Measurements from ENCODE around the gene RAF1.
"Not testable (repeated sequence)": the region's sequence is repeated elsewhere in the genome, so short reads cannot be mapped to it uniquely, and the experiment has no call there.

Gene RAF1

GRCh38 chr3:12675115-12675810 lies 11.3 kb upstream of the RAF1 start:
- no peak for DNase-seq (ENCODE audit: low read depth)

- not testable (repeated sequence) for DNase-seq (ENCODE audit: low read depth)
Measured at GRCh38 chr3:12673956-12674736, 10.2 kb upstream of the RAF1 start.

GRCh38 chr3:12671120-12671450 lies 7.2 kb upstream of the RAF1 start:
- no peak for DNase-seq (ENCODE audit: low read depth)

- no peak for DNase-seq (ENCODE audit: low read depth)
Measured at GRCh38 chr3:12670365-12671119, 6.6 kb upstream of the RAF1 start.

- peak; percentile 1 for DNase-seq (ENCODE audit: low read depth)
Measured at GRCh38 chr3:12663401-12663935, 449 bp downstream of the RAF1 start.

GRCh38 chr3:12662593-12663400 lies 1.1 kb downstream of the RAF1 start:
- DNase-seq (ENCODE audit: low read depth): peak; percentile 16

GRCh38 chr3:12661926-12662592 lies 1.9 kb downstream of the RAF1 start:
- DNase-seq (ENCODE audit: low read depth): no peak

GRCh38 chr3:12661375-12661774 lies 2.5 kb downstream of the RAF1 start:
- not testable (repeated sequence) for DNase-seq (ENCODE audit: low read depth)

- no peak for DNase-seq (ENCODE audit: low read depth)
Measured at GRCh38 chr3:12660196-12660595, 3.7 kb downstream of the RAF1 start.

- no peak for DNase-seq (ENCODE audit: low read depth)
Measured at GRCh38 chr3:12659316-12660015, 4.5 kb downstream of the RAF1 start.

GRCh38 chr3:12658593-12659058 lies 5.3 kb downstream of the RAF1 start:
- no peak for DNase-seq (ENCODE audit: low read depth)

- DNase-seq (ENCODE audit: low read depth): no peak
Measured at GRCh38 chr3:12656850-12657249, 7.1 kb downstream of the RAF1 start.

GRCh38 chr3:12656193-12656592 lies 7.7 kb downstream of the RAF1 start:
- no peak for DNase-seq (ENCODE audit: low read depth)

GRCh38 chr3:12655701-12656100 lies 8.2 kb downstream of the RAF1 start:
- DNase-seq (ENCODE audit: low read depth): no peak

GRCh38 chr3:12653747-12654146 lies 10.2 kb downstream of the RAF1 start:
- DNase-seq (ENCODE audit: low read depth): no peak

- no peak for DNase-seq (ENCODE audit: low read depth)
Measured at GRCh38 chr3:12648384-12648959, 15.4 kb downstream of the RAF1 start.

GRCh38 chr3:12644331-12644937 lies 19.5 kb downstream of the RAF1 start:
- no peak for DNase-seq (ENCODE audit: low read depth)

- no peak for DNase-seq (ENCODE audit: low read depth)
Measured at GRCh38 chr3:12643724-12644123, 20.2 kb downstream of the RAF1 start.

GRCh38 chr3:12643010-12643380 lies 20.9 kb downstream of the RAF1 start:
- no peak for DNase-seq (ENCODE audit: low read depth)

- DNase-seq (ENCODE audit: low read depth): not testable (repeated sequence)
Measured at GRCh38 chr3:12640853-12641252, 23.1 kb downstream of the RAF1 start.
